ENCODE data around the gene FREM3.
"Not testable (repeated sequence)": the region's sequence is repeated elsewhere in the genome, so short reads cannot be mapped to it uniquely, and the experiment has no call there.

The FREM3 gene

GRCh38 chr4:143679434-143679833 lies 21.0 kb downstream of the FREM3 start:
- Histone ChIP-seq H3K4me3 (ENCODE audit: low read depth, low read length) (no peak overlapping the region), H3K9me3 (no peaks in the 10 kb centered on the region), H3K27me3 (no peaks in the 10 kb centered on the region), H3K4me1 (no peaks in the 10 kb centered on the region), H3K36me3 (no peaks in the 10 kb centered on the region)
- DNase-seq = no peak
- TF ChIP-seq, protein P1, sequence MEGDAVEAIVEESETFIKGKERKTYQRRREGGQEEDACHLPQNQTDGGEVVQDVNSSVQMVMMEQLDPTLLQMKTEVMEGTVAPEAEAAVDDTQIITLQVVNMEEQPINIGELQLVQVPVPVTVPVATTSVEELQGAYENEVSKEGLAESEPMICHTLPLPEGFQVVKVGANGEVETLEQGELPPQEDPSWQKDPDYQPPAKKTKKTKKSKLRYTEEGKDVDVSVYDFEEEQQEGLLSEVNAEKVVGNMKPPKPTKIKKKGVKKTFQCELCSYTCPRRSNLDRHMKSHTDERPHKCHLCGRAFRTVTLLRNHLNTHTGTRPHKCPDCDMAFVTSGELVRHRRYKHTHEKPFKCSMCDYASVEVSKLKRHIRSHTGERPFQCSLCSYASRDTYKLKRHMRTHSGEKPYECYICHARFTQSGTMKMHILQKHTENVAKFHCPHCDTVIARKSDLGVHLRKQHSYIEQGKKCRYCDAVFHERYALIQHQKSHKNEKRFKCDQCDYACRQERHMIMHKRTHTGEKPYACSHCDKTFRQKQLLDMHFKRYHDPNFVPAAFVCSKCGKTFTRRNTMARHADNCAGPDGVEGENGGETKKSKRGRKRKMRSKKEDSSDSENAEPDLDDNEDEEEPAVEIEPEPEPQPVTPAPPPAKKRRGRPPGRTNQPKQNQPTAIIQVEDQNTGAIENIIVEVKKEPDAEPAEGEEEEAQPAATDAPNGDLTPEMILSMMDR (IDR thresholded peaks at IDR 0.05; ENCODE audit: low read depth, low read length) = no peak

DNA sequence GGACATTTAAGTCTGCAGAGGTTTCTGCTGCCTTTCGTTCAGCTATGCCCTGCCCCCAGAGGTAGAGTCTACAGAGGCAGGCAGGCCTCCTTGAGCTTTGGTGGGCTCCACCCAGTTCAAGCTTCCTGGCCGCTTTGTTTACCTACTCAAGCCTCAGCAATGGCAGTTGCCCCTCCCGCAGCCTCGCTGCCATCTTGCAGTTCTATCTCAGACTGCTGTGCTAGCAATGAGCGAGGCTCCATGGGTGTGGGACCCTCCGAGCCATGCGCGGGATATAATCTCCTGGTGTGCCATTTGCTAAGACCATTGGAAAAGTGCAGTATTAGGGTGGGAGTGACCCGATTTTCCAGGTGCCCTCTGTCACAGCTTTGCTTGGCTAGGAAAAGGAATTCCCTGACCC lies 26.8 kb downstream of the FREM3 start:
- H3K4me3 ChIP-seq (ENCODE audit: low read depth, low read length); H3K4me1 ChIP-seq; DNase-seq; H3K36me3 ChIP-seq; H3K9me3 ChIP-seq; H3K27me3 ChIP-seq: not testable (repeated sequence)

- no peaks in the 10 kb centered on the region for H3K9me3 ChIP-seq
- no peaks in the 10 kb centered on the region for H3K36me3 ChIP-seq
- TF ChIP-seq, protein P1 (IDR thresholded peaks at IDR 0.05; ENCODE audit: low read depth, low read length) = no peak
- no peak for DNase-seq
- H3K4me3 ChIP-seq (ENCODE audit: low read depth, low read length) = no peak overlapping the region
- H3K27me3 ChIP-seq = no peaks in the 10 kb centered on the region
- no peaks in the 10 kb centered on the region for H3K4me1 ChIP-seq
Measured at GRCh38 chr4:143668930-143669552, 31.4 kb downstream of the FREM3 start.

DNA sequence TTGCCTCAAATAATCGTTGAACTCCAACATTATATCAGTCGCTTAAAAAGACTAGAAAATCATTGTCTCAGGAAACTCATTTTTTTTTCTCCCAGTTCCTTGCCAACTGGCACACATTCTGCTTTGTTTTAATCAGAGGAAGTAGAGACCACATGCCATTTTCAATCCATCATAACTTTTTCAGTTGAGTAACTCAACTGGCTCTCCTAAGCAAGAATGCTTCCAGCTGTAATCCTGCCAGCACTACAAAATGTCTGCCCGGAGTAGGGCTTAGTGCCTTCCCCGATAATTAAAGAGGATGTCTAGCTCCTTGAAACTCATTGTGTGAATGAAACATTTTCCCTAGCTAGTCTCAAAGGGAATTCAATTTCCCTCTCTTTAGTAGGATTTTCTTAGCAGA lies 33.0 kb downstream of the FREM3 start:
- TF ChIP-seq, protein P1 (IDR thresholded peaks at IDR 0.05; ENCODE audit: low read depth, low read length) = no peak
- Histone ChIP-seq H3K27me3 (no peaks in the 10 kb centered on the region), H3K4me3 (ENCODE audit: low read depth, low read length) (no peak overlapping the region), H3K36me3 (no peaks in the 10 kb centered on the region), H3K4me1 (no peaks in the 10 kb centered on the region), H3K9me3 (no peaks in the 10 kb centered on the region)
- no peak for DNase-seq

GRCh38 chr4:143658336-143658735 lies 42.1 kb downstream of the FREM3 start:
- H3K36me3 ChIP-seq = no peaks in the 10 kb centered on the region
- H3K9me3 ChIP-seq = no peaks in the 10 kb centered on the region
- TF ChIP-seq, protein P1 (IDR thresholded peaks at IDR 0.05; ENCODE audit: low read depth, low read length) = no peak
- DNase-seq = no peak
- no peak overlapping the region for H3K4me3 ChIP-seq (ENCODE audit: low read depth, low read length)
- no peaks in the 10 kb centered on the region for H3K4me1 ChIP-seq
- no peaks in the 10 kb centered on the region for H3K27me3 ChIP-seq

GRCh38 chr4:143654571-143654970 lies 45.9 kb downstream of the FREM3 start:
- no peaks in the 10 kb centered on the region for H3K4me1 ChIP-seq
- no peaks in the 10 kb centered on the region for H3K27me3 ChIP-seq
- TF ChIP-seq, protein P1 (IDR thresholded peaks at IDR 0.05; ENCODE audit: low read depth, low read length) = no peak
- no peak overlapping the region for H3K4me3 ChIP-seq (ENCODE audit: low read depth, low read length)
- no peaks in the 10 kb centered on the region for H3K9me3 ChIP-seq
- no peaks in the 10 kb centered on the region for H3K36me3 ChIP-seq
- DNase-seq = no peak

DNA sequence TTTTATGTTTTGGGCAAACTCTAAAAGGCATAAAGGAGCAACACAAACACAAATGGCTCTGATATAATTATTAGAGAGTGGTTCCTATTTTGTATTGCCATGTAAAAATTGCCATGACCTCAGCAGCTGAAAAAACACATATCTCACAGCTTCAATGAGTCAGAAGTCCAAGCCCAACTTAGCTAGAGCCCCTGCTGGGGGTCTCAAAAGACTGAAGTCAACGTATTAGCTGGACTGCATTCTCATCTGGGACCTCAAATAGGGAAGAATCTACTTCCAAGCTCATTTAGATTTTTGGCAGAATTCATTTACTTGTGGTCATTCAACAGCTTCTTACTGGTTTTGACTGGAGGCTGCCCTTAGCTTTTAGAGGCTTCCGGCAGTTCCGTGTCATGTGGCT lies 47.4 kb downstream of the FREM3 start:
- Histone ChIP-seq H3K4me1 (no peaks in the 10 kb centered on the region), H3K36me3 (no peaks in the 10 kb centered on the region), H3K27me3 (no peaks in the 10 kb centered on the region), H3K9me3 (no peaks in the 10 kb centered on the region), H3K4me3 (ENCODE audit: low read depth, low read length) (no peak overlapping the region)
- TF ChIP-seq, protein P1 (IDR thresholded peaks at IDR 0.05; ENCODE audit: low read depth, low read length) = no peak
- no peak for DNase-seq

All from BE2C (cell line).